Measurements from ENCODE around the gene ALOX15B. TPM values are rescaled to one million over a fixed set of nuclear protein-coding genes. Genes with fewer than 3 reads are reported as not detected.

The ALOX15B gene
- total RNA-seq, 1 donor from 2014 or later: not detected

DNA sequence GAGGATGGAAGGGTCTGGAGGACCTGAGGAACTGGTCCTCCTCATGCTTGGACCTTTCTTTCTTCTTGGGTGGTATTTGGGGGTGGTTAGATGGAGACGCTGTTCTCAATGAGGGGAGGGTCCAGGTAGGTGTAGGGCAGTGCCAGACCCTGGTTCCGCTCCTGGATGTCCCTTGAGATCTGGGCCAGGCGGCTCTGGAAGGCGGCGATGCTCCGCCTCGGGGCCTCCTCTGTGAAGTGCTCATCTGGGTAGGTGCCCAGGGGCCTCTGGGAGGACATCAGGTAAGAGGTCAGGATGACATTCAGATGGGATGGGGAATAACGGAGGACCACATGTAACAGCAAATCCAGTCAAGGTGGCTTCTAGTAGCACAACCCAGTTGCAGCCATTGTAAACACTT, 57.7 kb downstream of the ALOX15B start:
- TF ChIP-seq CTCF (IDR thresholded peaks at IDR 0.05; ENCODE audit: insufficient read depth, low read depth, low read length) (no peak), EZH2 (IDR thresholded peaks at IDR 0.05; ENCODE audit: insufficient read depth, low read length) (no peak)
- Mint-ChIP-seq H3K4me1 (ENCODE audit: low read depth, unreplicated experiment) (no peaks in the 10 kb centered on the region), H3K9me3 (ENCODE audit: unreplicated experiment) (no peaks in the 10 kb centered on the region), H3K36me3 (ENCODE audit: low read depth, unreplicated experiment) (no peaks in the 10 kb centered on the region), H3K27me3 (ENCODE audit: low read depth, unreplicated experiment) (peaks cover 54% of the 10 kb centered on the region), H3K4me3 (ENCODE audit: unreplicated experiment) (no peak overlapping the region), H3K27ac (ENCODE audit: unreplicated experiment) (no peak overlapping the region)
- Histone ChIP-seq H3K27me3 (ENCODE audit: insufficient read depth, low read length) (peaks cover 16% of the 10 kb centered on the region), H3K36me3 (ENCODE audit: insufficient read depth, low read length) (no peaks in the 10 kb centered on the region), H4K20me1 (ENCODE audit: insufficient read depth, low read length) (no peaks in the 10 kb centered on the region), H3K9ac (ENCODE audit: low read length) (no peak overlapping the region), H3K4me2 (ENCODE audit: low read length) (no peak overlapping the region), H3K9me3 (ENCODE audit: insufficient read depth, low read depth, low read length) (no peaks in the 10 kb centered on the region), H2AFZ (ENCODE audit: low read depth, low read length) (no peak overlapping the region), H3K27ac (ENCODE audit: low read depth, low read length) (no peak overlapping the region), H3K4me3 (ENCODE audit: insufficient read depth, low read depth, low read length) (no peak overlapping the region), H3K4me1 (ENCODE audit: insufficient read depth, low read length) (no peaks in the 10 kb centered on the region), H3K79me2 (ENCODE audit: insufficient read depth, low read length) (no peaks in the 10 kb centered on the region)
- FAIRE-seq (no peak), DNase-seq (ENCODE audit: low read depth) (no peak)

Small RNA genes within 50 kb of the gene (microRNA-seq; reads per million reads assigned to microRNA genes)
- gene MIR4314: not detected

Other genes starting within 250 kb of the ALOX15B start
- 50.4 and 54.1 TPM in 2 replicates for gene KDM6B, start 204.8 kb upstream of the ALOX15B start, total RNA-seq
- gene TMEM88, start 184.0 kb upstream of the ALOX15B start, total RNA-seq: 25.3 and 33.7 TPM in 2 replicates
- 56.2 and 60.2 TPM in 2 replicates for gene NAA38, start 181.5 kb upstream of the ALOX15B start, total RNA-seq
- gene CYB5D1, start 181.1 kb upstream of the ALOX15B start, total RNA-seq: 19.5 and 21.1 TPM in 2 replicates
- 109 and 111 TPM in 2 replicates for gene CHD3, start 150.3 kb upstream of the ALOX15B start, total RNA-seq
- gene RNF227, start 122.8 kb upstream of the ALOX15B start, total RNA-seq: 0.54 and 1.1 TPM in 2 replicates
- gene KCNAB3, start 109.2 kb upstream of the ALOX15B start, total RNA-seq: 1.0 and 1.4 TPM in 2 replicates
- 184 and 188 TPM in 2 replicates for gene TRAPPC1, start 107.1 kb upstream of the ALOX15B start, total RNA-seq
- gene CNTROB, start 106.9 kb upstream of the ALOX15B start, total RNA-seq: 22.3 and 25.3 TPM in 2 replicates
- not detected in 2 replicates for gene GUCY2D, start 36.4 kb upstream of the ALOX15B start, total RNA-seq
- not detected in 2 replicates for gene ALOX12B, start 48.7 kb downstream of the ALOX15B start, total RNA-seq
- gene ALOXE3, start 79.5 kb downstream of the ALOX15B start, total RNA-seq: 0.17 and 0.82 TPM in 2 replicates
- gene HES7, start 85.0 kb downstream of the ALOX15B start, total RNA-seq: 0.64 and 1.0 TPM in 2 replicates
- 17.0 and 18.1 TPM in 2 replicates for gene PER1, start 113.3 kb downstream of the ALOX15B start, total RNA-seq
- gene VAMP2, start 123.9 kb downstream of the ALOX15B start, total RNA-seq: 28.0 and 31.3 TPM in 2 replicates
- gene TMEM107, start 137.3 kb downstream of the ALOX15B start, total RNA-seq: 9.4 and 10.1 TPM in 2 replicates
- gene BORCS6, start 151.1 kb downstream of the ALOX15B start, total RNA-seq: 5.7 and 6.6 TPM in 2 replicates
- gene AURKB, start 171.5 kb downstream of the ALOX15B start, total RNA-seq: 3.7 and 7.6 TPM in 2 replicates
- gene CTC1, start 209.0 kb downstream of the ALOX15B start, total RNA-seq: 14.3 and 14.7 TPM in 2 replicates
- gene PFAS, start 210.2 kb downstream of the ALOX15B start, total RNA-seq: 33.7 and 35.4 TPM in 2 replicates
- gene RANGRF, start 249.6 kb downstream of the ALOX15B start, total RNA-seq: 14.1 and 16.1 TPM in 2 replicates

Measured in astrocyte (in vitro differentiated cells and primary cell).